Stomach (tissue), 9 donors: ENCODE measurements around the gene FGF12. TPM values are rescaled to one million over a fixed set of nuclear protein-coding genes. Genes with fewer than 3 reads are reported as not detected.

Experiments used
- DNase-seq, 2 donors: peaks; one replicate each; pipeline versions ENCODE4 v3.0.0 to v3.0.0-alpha.2; 2013 to 2019
- H3K27ac ChIP-seq, 5 donors: fragments of 200-600 bp in 4 of 5; sonication (generic) in 4 of 5; one replicate each; pipeline ENCODE4 v1.5.1; 2013 to 2019; ENCODE audit warnings: mild to moderate bottlenecking in 1 of 5, moderate library complexity in 1 of 5
- H3K27me3 ChIP-seq, 3 donors: fragments of 200-600 bp; sonication (generic); one replicate each; pipeline ENCODE4 v1.5.1; 2017 to 2019; ENCODE audit warnings: mixed run types in 1 of 3
- H3K36me3 ChIP-seq, 4 donors: fragments of 200-600 bp; sonication (generic); 1 replicate in 3 of 4; 2 replicates in 1 of 4; pipeline ENCODE4 v1.5.1; 2016 to 2019
- H3K4me1 ChIP-seq, 4 donors: fragments of 200-600 bp; sonication (generic); one replicate each; pipeline ENCODE4 v1.5.1; 2016 to 2019
- H3K4me3 ChIP-seq, 4 donors: fragments of 200-600 bp; sonication (generic) in 3 of 4; one replicate each; pipeline ENCODE4 v1.5.1; 2016 to 2019; ENCODE audit warnings: mild to moderate bottlenecking in 1 of 4
- H3K9me3 ChIP-seq, 4 donors: fragments of 200-600 bp; sonication (generic); one replicate each; pipeline ENCODE4 v1.5.1; 2016 to 2019
- CTCF ChIP-seq, 7 experiments: fragments of 450-650 bp in 4 of 7; fragments of 200-600 bp in 3 of 7; sonication (generic) in 3 of 7; IDR thresholded peaks; one replicate each; pipeline ENCODE4 v1.5.1; 2016 to 2019; ENCODE audit warnings: antibody characterized with exemption in 7 of 7, control low read depth in 2 of 7, mild to moderate bottlenecking in 1 of 7
- EP300 ChIP-seq: sonication (generic); formaldehyde crosslinking; IDR thresholded peaks from one replicate; pipeline ENCODE4 v1.6.1; 2017; ENCODE audit warnings: antibody characterized with exemption
- POLR2A ChIP-seq, 4 donors: fragments of 450-650 bp; IDR thresholded peaks; one replicate each; pipeline ENCODE4 v1.6.1; 2016; ENCODE audit warnings: antibody characterized with exemption in 4 of 4, control low read depth in 2 of 4, mild to moderate bottlenecking in 1 of 4, moderate library complexity in 1 of 4
- POLR2AphosphoS5 ChIP-seq, 3 donors: sonication (generic); formaldehyde crosslinking; IDR thresholded peaks; one replicate each; pipeline ENCODE4 v1.6.1; 2016; ENCODE audit warnings: antibody characterized with exemption in 3 of 3
- WGBS, 5 donors: extraction: QIAGEN DNeasy Blood & Tissue Kit in 3 of 5; methylation state at CpG; one replicate each; pipeline versions ENCODE4 v1.1.5 to v1.1.7; 2013 to 2018; 5-methylcytosine and 5-hydroxymethylcytosine counted together
- intact Hi-C: fragments of 100-400 bp; cut with DNase I; formaldehyde crosslinking; loops from one replicate; pipeline ENCODE4 v1.15.1; 2023; ENCODE audit warnings: low total_unique reads
- polyA plus RNA-seq, 3 donors: library from polyadenylated mRNA; stranded (reverse); fragments of 200-250 nt; gene quantifications; one replicate each; pipeline ENCODE4 v1.2.3, GENCODE V29; 2013
- total RNA-seq, 5 donors: library from RNA; depleted of rRNA; stranded (reverse); fragments of >200 nt; gene quantifications; one replicate each; pipeline versions ENCODE4 v1.1.0 to v1.2.3, GENCODE V29; 2014 to 2016
- donor health status: healthy with polysubstance abuse.
- donor health status: Bipolar disorder and iron deficiency.
- donor health status: healthy.

The FGF12 gene
- total and polyA plus RNA-seq, 8 donors = 0.45 to 5.0 (median 0.88) TPM; not detected in 1

GRCh38 chr3:192273001-192273696 is 454.2 kb downstream of the FGF12 start:
- TF ChIP-seq CTCF (IDR thresholded peaks at IDR 0.05) = no peak
- TF ChIP-seq POLR2AphosphoS5 (IDR thresholded peaks at IDR 0.05) = no peak
- no peak for TF ChIP-seq POLR2A (IDR thresholded peaks at IDR 0.05)
- TF ChIP-seq EP300 = no peak
- Histone ChIP-seq H3K27ac (no peak overlapping the region), H3K9me3 (no peaks in the 10 kb centered on the region), H3K4me3 (no peak overlapping the region), H3K36me3 (no peaks in the 10 kb centered on the region), H3K27me3 (no peaks in the 10 kb centered on the region), H3K4me1 (no peaks in the 10 kb centered on the region)
- 35 to 62% (median 47%) methylated on average over 3 of the region's 3 CpGs for WGBS, 5 donors
- intact Hi-C loops = no loop called here
- no peak for DNase-seq

- no peak overlapping the region for H3K4me3 ChIP-seq
- intact Hi-C loops = no loop called here
- 60 to 81% (median 76%) methylated on average over 4 of the region's 4 CpGs for WGBS, 5 donors
- H3K27me3 ChIP-seq = no peaks in the 10 kb centered on the region
- H3K36me3 ChIP-seq = no peaks in the 10 kb centered on the region
- no peaks in the 10 kb centered on the region for H3K9me3 ChIP-seq
- no peak overlapping the region for H3K27ac ChIP-seq
- TF ChIP-seq POLR2A (IDR thresholded peaks at IDR 0.05) (no peak), CTCF (IDR thresholded peaks at IDR 0.05) (no peak), POLR2AphosphoS5 (IDR thresholded peaks at IDR 0.05) (no peak), EP300 (no peak)
- H3K4me1 ChIP-seq = no peaks in the 10 kb centered on the region
- no peak for DNase-seq
These were observed 465.3 kb downstream of the FGF12 start for GRCh38 chr3:192262001-192262400.

GRCh38 chr3:192261135-192261534 is 466.2 kb downstream of the FGF12 start:
- H3K27me3 ChIP-seq = no peaks in the 10 kb centered on the region
- no peaks in the 10 kb centered on the region for H3K4me1 ChIP-seq
- H3K27ac ChIP-seq = no peak overlapping the region
- H3K4me3 ChIP-seq = no peak overlapping the region
- H3K9me3 ChIP-seq = no peaks in the 10 kb centered on the region
- DNase-seq = no peak
- intact Hi-C loops = no loop called here
- H3K36me3 ChIP-seq = no peaks in the 10 kb centered on the region
- no peak for TF ChIP-seq POLR2A (IDR thresholded peaks at IDR 0.05)
- TF ChIP-seq POLR2AphosphoS5 (IDR thresholded peaks at IDR 0.05) = no peak
- no peak for TF ChIP-seq CTCF (IDR thresholded peaks at IDR 0.05)
- WGBS, 5 donors = 74 to 80% (median 74%) methylated on average over 3 of the region's 3 CpGs

GRCh38 chr3:192260116-192261010 is 467.0 kb downstream of the FGF12 start:
- no peak for DNase-seq
- no peak overlapping the region for H3K4me3 ChIP-seq
- WGBS, 5 donors = 76 to 90% (median 83%) methylated on average over 5 of the region's 5 CpGs
- H3K4me1 ChIP-seq = no peaks in the 10 kb centered on the region
- no peaks in the 10 kb centered on the region for H3K9me3 ChIP-seq
- no peak for TF ChIP-seq POLR2A (IDR thresholded peaks at IDR 0.05)
- no peaks in the 10 kb centered on the region for H3K27me3 ChIP-seq
- intact Hi-C loops = no loop called here
- no peaks in the 10 kb centered on the region for H3K36me3 ChIP-seq
- no peak overlapping the region for H3K27ac ChIP-seq
